Activated CD4-positive, alpha-beta T cell treated with anti-CD3 and anti-CD28 coated beads, Interleukin-10, Interleukin-2, amounts not matched to agents 100 ng/mL and 50 ng/mL, durations not matched to agents 16 hours and 8 hours (primary cell): Measurements from ENCODE around the gene RBM39.
"Not testable (repeated sequence)": the region's sequence is repeated elsewhere in the genome, so short reads cannot be mapped to it uniquely, and the experiment has no call there.

ENCODE experiments used
- DNase-seq: peaks from one replicate; pipeline ENCODE4 v3.0.0-alpha.2; 2020

Gene RBM39

DNA sequence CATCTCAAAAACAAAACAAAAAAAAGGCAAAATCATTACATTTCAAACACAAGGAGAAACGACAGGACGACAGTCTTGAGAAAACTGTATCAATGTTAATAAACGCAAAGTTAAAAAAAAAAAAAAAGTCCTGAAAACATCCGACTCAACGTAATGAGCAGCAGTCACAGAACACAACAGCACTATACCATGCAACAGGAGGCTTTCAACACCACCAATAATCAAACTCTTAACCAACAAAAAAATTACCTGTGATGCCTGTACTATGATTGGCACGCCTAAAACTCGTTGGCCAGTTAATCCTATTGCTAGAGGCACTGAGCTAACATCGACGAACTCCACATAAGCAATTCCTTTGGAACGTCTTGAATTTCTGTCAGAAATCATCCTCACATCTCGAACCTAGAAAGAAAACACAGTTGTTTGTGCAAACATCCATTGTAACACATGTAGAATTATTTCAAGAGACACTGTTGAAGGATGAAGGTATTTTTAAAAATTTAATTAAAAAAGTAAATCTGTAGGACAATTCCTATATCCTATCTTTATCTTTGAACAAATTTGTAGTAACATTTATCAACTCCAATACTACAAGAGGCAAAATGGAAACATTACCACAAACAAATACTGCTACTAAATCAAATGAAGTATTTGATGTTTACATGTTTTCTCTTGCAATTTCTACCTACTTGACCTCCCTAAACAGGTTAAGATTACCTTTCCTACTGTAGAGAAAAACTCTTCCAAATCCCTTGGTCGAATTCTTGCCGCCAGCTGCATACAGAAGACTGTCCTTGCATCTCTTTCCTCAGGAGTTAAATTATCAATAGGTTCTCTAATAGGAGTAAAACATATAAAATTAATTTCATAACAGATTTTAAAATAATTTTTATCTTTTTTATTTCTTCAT, 17.5 kb downstream of the RBM39 start:
- no peak for DNase-seq

DNA sequence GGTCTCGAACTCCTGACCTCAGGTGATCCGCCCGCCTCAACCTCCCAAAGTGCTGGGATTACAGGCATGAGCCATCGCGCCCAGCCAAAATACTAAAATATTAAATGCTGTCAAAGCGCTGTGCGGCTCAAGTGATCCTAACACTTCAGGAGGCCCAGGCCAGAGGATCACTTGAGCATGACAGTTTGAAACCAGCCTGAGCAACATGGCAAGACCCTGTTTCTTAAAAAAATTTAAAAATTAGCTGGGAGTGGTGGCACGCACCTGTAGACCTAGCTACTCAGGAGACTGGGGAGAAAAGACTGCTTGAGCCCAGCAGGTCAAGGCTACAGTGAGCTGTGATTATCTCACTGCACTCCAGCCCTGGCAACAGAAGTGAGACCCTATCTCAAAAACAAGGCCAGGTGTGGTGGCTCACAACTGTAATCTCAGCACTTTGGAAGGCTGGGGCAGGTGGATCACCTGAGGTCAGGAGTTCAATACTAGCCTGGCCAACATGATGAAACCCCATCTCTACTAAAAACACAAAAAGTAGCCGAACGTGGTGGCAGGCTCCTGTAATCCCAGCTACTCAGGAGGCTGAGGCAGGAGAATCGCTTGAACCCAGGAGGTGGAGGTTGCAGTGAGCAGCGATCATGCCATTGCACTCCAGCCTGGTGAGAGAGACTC, 18.3 kb downstream of the RBM39 start:
- not testable (repeated sequence) for DNase-seq

DNA sequence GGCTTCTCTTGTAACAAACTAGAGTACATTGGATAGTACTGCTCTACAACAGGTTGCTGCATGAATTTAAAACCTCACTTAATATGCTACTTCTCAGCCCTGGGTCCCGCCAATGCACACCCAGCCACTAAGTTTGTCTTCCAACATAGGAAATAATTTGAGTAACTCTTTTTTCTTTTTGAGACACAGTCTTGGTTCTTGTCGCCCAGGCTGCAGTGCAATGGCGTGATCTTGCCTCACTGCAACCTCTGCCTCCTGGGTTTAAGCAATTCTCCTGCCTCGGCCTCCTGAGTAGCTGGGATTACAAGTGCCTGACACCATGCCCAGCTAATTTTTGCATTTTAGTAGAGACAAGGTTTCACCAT, 18.8 kb downstream of the RBM39 start:
- not testable (repeated sequence) for DNase-seq

DNA sequence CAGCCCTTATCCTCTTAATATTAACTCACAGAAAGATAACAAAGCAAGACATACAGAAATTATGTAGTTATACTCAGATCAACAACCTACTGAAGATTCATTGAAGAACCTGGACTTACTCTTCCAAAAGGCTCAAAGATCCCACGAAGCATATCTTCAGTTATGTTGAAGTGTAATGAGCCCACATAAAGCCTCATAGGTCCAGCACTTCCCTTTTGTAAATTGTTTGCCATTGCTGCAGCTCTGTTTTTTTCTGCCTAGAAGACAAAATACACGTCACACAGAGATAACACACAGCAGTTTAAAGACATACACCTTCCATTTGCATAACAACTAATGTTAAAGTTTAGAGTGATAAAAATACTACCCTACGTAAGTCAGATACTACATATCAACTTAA, 20.4 kb downstream of the RBM39 start:
- no peak for DNase-seq

DNA sequence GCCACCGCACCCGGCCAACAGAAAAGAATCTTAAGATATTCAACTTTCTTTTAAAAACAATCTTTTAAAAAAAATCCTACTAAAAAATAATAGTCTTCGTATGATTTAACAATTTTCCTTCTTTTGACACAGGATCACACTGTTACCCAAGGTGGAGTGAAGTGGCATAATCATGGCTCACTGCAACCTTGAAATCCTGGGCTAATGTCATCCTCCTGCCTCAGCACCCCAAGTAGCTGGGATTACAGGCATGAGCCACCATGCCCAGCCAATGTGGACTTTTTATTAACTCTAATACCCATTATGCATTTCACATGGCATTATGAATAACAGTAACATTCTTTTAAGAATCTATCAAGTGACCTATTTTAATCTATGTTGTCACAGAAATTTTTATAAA, 20.8 kb downstream of the RBM39 start:
- DNase-seq, result no peak

DNA sequence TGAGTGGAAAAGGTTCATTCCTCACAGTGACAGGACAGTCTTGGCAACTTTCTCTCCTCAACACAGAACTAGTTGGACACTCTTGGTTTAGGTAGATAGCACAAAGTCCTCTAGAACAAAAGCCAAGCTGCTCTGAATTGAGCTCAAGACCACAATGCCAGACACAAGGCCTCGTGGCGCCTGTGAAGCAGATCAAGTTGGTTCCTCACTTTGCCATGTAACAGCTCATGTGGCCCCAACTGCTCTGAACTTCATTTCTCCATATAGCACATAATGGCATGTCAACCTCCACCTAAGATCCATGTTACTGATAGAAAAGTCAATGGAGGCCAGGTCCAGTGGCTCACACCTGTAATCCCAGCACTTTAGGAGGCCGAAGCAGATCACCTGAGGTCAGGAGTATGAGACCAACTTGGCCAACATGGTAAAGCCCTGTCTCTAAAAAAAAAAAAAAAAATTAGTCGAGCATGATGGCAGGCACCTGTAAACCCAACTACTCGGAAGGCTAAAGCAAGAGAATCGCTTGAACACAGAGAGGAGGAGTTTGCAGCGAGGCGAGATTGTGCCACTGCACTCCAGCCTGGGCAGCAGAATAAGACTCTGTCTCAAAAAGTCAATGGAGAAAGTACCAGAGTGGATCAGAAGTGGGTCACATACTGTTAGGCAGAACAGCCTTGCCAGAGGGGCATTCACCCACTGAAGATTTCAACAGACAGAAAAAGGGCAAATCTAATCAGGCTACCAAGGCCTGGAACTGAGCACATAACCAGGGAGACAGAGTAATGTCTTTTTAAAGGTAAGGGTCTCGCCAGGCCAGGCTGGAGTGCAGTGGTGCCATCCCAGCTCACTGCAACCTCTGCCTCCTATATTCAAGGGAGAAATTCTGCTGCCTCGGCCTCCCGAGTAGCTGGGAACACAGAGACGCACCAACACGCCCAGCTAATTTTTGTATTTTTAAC, 21.6 kb downstream of the RBM39 start:
- DNase-seq, result no peak

DNA sequence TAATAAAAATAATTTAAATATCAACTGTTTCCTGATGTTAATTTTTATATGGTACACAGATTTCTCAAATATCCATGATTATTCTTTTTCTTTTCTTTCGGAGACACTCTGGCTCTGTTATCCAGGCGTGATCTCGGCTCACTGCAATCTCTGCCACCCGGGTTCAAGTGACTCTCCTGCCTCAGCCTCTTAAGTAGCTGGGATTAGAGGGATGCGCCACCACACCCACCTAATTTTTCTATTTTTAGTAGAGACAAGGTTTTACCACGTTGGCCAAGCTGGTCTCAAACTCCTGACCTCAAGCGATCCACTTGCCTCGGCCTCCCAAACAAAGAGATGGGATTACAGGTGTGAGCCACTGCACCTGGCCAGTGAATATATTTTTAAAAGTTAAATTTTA, 22.3 kb downstream of the RBM39 start:
- no peak for DNase-seq

DNA sequence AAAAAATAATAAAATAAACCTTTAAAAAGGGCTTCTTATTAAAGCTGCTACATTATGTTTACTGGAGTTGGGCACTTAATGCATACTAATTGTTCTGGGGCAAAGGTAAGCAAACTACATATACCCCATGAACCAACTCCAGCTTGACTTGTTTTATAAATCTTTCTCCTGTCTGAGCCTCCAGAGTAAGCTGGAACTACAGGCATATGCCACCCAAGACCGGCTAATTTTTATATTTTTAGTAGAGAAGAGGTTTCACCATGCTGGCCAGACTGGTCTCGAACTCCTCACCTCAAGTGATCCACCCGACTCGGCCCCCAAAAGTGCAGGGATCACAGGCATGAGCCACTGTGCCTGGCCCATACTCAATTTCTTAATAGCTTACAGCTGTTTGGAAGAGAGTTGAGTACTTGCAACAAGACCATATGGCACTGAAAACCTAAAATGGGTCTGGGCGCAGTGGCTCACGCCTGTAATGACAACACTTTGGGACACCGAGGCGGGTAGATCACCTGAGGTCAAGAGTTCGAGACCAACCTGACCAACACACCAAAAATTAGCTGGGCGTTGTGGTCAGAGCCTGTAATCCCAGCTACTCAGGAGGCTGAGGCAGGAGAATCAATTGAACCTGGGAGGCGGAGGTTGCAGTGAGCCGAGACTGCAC, 23.0 kb downstream of the RBM39 start:
- no peak for DNase-seq

DNA sequence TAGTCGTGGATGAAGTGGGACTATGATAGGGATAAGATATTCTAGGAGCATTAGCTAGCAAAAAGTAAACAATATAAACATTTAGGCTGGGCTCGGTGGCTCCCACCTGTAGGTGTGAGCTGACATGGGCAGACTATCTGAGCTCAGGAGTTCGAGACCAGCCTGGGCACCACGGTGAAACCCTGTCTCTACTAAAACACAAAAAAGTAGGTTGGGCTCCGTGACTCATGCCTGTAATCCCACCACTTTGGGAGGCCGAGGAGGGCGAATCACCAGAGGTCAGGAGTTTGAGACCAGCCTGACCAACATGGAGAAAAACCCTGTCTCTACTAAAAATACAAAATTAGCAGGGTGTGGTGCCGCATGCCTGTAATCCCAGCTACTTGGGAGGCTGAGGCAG, 23.7 kb downstream of the RBM39 start:
- DNase-seq, result not testable (repeated sequence)

DNA sequence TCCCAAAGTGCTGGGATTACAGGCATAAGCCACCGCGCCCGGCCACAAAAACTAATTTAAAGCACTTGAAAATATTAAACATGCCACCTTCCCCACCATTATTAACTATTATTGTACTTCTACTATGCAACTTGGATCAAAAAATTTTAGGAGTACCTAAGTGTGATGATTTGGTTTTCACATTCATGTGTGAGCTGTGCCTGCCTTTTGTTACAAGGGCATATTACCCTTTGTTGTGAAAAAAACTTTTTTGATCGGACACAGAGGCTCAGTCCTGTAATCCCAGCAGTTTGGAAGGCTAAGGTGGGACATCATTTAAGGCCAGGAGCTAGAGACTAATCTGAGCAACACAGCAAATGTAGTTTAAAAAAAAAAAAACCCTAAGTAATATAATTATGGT, 25.7 kb downstream of the RBM39 start:
- no peak for DNase-seq

DNA sequence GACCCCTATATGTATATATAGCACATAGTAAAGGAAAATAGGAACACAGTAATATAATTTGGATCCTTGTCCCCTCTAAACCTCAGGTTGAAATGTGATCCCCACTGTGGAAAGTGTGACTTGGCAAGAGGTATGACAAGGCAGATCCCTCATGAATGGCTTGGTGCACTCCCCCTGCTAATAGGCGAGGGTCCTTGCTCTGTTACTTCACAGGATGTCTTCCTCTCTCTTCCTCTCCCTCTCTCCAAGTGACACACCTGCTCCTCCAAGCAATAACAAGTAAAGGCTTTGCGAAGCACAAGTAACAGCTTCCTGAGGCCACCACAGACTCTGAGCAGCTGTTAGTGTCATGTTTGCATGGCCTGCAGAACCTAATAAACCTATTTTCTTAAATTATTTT, 26.4 kb downstream of the RBM39 start:
- no peak for DNase-seq

DNA sequence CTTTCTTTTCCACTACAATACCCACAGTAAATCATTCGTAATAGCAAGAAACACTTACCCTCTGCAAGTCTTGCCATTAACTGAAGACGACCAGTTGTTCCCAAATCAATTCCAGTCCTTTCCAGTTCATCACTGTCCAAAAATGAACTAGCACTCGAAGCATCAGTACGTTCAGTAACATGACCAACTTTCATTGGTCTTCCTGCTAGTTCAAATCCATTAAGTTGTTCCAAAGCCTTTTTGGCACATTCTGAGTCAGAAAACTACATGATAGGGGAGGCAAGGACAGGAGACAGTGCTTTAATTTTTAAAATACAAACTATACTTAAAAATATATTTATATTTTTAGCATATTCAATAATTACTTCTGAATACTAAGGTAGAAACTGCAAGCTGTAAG, 27.9 kb downstream of the RBM39 start:
- DNase-seq, result no peak

DNA sequence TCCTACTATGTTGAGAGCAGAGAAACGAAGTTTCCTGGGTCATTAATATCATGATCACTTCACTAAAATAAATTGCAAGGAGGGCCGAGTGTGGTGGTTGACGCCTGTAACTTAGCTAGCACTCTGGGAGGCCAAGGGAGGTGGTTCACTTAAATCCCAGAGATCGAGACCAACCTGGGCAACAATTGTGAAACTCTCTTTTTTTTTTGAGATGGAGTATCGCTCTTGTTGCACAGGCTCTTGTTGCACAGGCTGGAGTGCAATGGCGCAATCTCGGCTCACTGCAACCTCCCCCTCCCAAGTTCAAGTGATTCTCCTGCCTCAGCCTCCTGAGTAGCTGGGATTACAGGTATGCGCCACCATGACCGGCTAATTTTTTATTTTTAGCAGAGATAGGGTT, 28.9 kb downstream of the RBM39 start:
- DNase-seq, result not testable (repeated sequence)

DNA sequence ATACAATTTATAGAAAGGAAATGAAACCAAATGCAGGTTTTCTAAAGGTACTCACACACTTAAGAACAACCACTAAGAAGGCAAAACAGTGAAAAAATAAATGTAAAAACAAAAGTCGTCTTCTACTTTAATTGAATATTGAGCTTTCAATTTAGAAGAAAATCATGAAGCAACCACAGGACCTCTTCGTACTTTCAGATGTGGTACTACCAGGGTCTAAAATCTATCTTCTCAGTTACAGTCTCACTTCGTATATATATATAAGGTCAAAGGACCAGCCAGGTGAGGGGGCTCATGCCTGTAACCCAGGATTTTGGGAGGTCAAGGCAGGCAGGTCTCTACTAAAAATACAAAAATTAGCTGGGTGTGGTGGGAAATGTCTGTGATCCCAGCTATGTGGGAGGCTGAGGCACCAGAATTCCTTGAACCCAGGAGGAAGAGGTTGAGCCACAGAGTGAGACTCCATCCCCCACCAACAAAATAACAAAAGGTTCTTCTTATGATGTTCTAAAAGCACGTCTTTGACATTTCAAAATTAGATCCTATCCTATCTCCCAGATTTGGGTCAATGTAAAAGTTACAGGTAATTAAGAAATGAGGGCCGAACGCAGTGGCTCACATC, 30.4 kb downstream of the RBM39 start:
- DNase-seq, result peak; percentile 61

DNA sequence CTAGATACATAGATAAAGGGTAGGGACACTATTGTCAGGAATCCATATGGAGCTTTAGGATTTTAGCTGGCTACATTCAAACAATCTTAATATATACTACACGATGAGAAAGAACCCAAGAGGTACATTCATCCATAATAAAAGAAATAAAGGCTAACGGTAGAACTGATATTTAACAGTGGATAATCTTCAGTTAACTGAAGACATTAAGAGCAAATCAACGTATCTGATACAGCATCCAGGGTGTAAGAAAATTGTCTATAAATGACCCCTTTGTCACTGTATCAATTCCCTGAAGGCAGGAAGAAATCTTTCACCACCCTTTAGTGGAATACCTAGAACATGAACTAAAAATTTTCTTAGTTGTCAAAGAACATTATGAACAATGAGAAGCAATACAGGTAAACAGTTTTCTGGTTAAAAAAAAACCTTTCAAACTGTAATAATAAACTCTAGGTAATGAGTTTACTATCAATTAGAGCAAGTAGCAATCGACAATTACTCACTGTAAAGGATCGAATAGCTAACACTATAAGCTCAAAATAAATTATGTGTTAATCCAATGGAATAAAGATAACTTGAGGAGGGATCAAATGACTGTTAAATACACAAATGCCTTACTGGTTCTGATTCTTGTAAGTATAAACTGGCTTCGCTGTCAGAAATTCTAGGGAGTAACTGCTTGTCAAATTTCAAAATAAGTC, 31.0 kb downstream of the RBM39 start:
- DNase-seq, result no peak

DNA sequence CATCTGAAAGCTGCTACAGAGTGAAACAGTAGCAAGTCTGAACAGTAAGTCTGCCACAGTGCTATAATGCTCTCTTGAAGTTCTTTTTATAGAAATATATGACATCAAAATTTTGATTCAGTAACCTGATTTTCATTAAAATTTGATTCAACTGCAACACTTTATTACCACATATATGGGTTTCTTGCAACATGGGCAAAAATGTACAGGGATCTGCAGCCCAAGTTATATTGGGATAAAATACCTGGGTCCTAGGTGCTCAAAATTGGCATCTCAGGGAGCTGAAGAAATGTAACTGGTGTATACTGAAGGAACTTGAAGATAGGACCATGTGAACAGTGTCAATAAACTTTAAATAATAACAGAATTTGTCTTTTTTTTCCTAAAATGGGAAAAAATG, 32.0 kb downstream of the RBM39 start:
- DNase-seq, result no peak

DNA sequence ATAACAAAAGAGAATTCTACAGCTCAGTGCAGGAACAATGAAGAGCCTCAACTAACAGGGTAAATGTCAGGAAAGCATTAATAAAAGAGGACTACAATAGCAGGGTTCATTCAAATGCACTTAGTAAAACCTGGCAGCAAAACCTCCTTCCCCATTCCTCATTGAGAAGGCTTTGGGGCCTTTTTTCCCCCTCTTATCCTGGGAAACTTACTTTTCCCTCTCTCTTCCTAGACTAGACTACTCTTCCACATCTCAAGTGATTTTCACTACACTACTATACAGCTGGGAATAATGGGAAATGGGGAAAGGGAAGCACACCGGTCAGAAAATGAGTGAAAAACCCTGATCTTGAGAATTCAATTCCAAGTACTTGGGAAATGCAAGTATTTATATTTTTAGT, 32.8 kb downstream of the RBM39 start:
- no peak for DNase-seq

DNA sequence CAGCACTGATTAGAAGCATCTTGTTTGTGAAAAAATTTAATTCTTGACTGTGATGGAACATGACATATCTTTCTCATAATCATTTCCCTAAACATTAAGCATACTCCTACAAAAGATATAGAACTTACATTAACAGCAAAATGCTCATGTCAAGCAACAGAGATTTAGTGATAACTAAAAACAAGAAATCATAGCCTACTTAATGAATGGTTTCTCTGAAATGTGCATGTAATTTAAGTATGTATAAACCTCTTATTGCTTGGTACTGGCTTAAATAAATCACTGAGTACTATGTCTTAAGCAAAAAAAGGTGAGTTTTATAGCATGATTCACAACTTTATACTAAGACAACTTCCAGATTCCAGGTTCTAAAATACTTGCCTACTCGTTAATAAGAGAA, 33.6 kb downstream of the RBM39 start:
- DNase-seq, result no peak

DNA sequence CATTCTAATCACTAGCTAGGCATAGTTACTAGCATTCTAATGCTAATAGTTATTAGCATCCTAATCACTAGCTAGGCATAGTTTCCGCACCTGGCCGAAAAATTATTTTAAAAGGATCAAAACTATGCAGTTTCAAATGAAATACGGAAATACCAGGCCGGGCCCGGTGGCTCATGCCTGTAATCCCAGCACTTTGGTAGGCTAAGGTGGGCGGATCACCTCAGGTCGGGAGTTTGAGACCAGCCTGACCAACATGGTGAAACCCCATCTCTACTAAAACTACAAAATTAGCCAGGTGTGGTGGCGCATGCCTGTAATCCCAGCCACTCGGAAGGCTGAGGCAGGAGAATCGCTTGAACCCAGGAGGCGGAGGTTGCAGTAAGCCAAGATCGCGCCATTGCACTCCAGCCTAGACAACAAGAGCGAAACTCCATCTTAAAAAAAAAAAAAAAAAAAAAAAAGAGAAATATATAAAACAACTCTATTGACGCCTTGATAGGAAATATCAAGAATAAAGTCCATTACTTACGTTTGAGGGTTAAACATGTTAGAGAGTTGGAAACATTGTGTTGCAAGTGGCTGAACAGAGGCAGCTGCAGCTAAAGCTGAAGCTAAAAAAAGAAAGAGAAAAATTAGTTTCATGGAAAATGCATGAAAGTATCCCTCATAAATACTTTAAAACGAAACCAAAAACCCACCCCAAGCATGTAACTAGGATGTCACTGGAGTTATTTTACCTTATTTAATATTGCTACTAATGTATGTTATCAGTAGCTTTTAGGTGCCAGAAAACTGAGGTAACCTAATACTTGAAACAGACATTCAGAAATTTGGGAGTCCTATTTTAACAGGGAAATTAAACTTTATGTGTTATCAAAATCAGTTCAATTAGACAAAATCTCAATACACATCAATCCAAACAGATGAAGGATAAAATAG, 35.2 kb downstream of the RBM39 start:
- DNase-seq, result not testable (repeated sequence)

DNA sequence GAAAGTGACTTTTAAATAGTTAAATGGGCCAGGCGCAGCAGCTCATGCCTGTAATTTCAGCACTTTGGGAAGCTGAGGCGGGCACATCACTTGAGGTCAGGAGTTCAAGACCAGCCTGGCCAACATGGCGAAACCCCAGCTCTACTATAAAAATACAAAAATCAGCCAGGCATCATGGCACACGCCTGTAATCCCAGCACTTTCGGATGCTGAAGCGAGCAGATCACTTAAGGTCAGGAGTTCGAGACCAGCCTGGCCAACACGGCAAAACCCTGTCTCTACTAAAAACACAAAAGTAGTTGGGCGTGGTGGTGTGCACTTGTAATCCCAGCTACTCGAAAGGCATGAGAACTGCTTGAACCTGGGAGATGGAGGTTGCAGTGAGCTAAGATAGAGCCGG, 36.2 kb downstream of the RBM39 start:
- DNase-seq, result not testable (repeated sequence)
